SK-N-MC (cell line): ENCODE measurements around the gene CDC73.

Experiments used
- DNase-seq: peaks from one replicate; pipeline ENCODE4 v3.0.0-alpha.2; 2011; ENCODE audit warnings: low read depth, low spot score
- H3K27ac ChIP-seq: fragments of 200-600 bp; sonication (generic); 2 replicates; pipeline ENCODE4 v1.5.1; 2016; ENCODE audit warnings: mixed run types
- H3K36me3 ChIP-seq: fragments of 200-600 bp; sonication (generic); 2 replicates; pipeline ENCODE4 v1.6.1; 2017; ENCODE audit warnings: antibody characterized with exemption, low read length, mixed read lengths; ENCODE audit not compliant: insufficient read depth
- H3K4me3 ChIP-seq: fragments of 200-600 bp; sonication (generic); 2 replicates; pipeline ENCODE4 v1.5.1; 2016
- H3K9ac ChIP-seq: fragments of 200-600 bp; sonication (generic); 2 replicates; pipeline ENCODE4 v1.8.0; 2017; ENCODE audit warnings: mixed run types, mixed read lengths; ENCODE audit not compliant: insufficient read length
- H3K9me3 ChIP-seq: fragments of 200-600 bp; sonication (generic); 2 replicates; pipeline ENCODE4 v1.6.1; 2017; ENCODE audit warnings: low read depth, mild to moderate bottlenecking, antibody characterized with exemption, low read length, moderate library complexity, mixed read lengths
- EZH2 ChIP-seq: fragments of 200-600 bp; sonication (generic); IDR thresholded peaks from one replicate; pipeline ENCODE4 v1.6.1; 2017; ENCODE audit warnings: antibody characterized with exemption
- FOXP2 ChIP-seq: optimal IDR thresholded peaks from 2 replicates; pipeline ENCODE3; 2011; ENCODE audit warnings: mild to moderate bottlenecking, moderate library complexity; ENCODE audit not compliant: insufficient read depth; ENCODE audit errors: extremely low read length, control extremely low read depth
- POLR2AphosphoS5 ChIP-seq: IDR thresholded peaks from 2 replicates; pipeline ENCODE4 v1.6.1; 2012; ENCODE audit warnings: mild to moderate bottlenecking, low read depth, low read length, borderline replicate concordance

CDC73 gene

DNA sequence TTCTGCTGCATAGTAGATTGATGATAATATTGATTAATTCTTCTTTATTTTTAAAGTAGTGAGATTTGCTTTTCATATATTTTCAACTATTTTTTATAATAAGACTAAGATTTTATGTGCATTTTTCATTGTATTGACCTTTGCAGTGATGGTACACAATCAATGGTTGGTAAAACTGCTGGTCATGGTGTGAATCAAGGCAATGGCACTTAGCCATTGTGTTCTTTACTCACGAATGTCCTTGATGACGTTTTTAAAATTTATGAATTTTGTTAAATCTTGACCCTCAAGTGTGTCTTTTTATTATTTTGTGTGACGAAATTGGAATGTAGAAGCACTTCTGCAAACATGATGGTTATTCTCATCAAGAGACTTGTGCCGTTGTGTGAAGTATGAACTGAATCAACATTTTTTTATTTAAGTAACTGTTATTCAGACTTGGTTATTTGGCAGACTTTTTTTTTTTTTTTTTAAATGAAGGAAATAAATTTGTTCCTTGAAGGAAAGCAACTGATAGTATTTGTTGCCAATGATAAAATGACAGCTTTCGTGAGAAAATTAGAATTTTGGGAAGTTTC lies 22.6 kb downstream of the CDC73 start:
- TF ChIP-seq FOXP2: no peak
- no peak for TF ChIP-seq EZH2
- no peak for TF ChIP-seq POLR2AphosphoS5
- no peaks in the 10 kb centered on the region for H3K9me3 ChIP-seq
- H3K27ac ChIP-seq: no peak overlapping the region
- H3K36me3 ChIP-seq: peaks cover 70% of the 10 kb centered on the region
- H3K9ac ChIP-seq: no peak overlapping the region
- no peak overlapping the region for H3K4me3 ChIP-seq
- DNase-seq: no peak

GRCh38 chr1:193144999-193145398 lies 23.2 kb downstream of the CDC73 start:
- Histone ChIP-seq H3K9ac (no peak overlapping the region), H3K4me3 (no peak overlapping the region), H3K36me3 (peaks cover 70% of the 10 kb centered on the region), H3K27ac (no peak overlapping the region), H3K9me3 (no peaks in the 10 kb centered on the region)
- DNase-seq: no peak
- TF ChIP-seq EZH2: no peak
- TF ChIP-seq FOXP2: no peak
- no peak for TF ChIP-seq POLR2AphosphoS5

DNA sequence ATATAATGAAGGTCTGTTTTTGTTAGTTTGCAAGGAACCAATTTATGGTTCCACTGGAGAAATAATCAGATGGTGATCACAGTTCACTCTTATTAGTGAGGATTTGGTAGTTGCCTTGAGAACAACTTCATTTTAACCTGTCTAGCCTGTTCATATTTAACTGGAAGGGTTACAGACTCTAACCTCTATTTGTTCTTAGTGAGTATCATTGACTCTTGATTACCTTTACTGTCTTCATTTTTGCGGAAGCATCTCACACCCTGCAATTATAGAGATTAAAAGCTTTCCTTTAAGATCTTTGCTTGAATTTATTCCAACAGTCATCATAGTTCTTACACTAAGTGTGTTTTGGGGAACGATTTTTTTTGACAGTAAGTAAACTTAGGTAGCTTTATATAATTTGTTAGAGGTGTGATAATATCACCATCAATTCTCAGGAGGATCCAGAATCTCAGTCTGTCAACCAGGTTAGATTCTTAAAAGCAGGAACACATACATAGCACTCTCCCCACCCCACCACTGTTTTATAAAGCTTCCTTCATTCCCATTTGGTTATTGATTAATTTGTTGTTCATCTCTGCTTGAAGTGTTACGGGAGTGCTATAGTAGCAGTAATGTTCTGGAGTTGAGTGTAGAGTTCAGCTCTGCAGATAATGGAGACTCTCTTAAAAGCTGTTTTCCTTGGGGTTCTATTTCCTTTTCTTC lies 34.4 kb downstream of the CDC73 start:
- no peak for DNase-seq
- H3K36me3 ChIP-seq: peaks cover 46% of the 10 kb centered on the region
- no peak overlapping the region for H3K27ac ChIP-seq
- H3K9ac ChIP-seq: no peak overlapping the region
- H3K9me3 ChIP-seq: no peaks in the 10 kb centered on the region
- TF ChIP-seq EZH2: no peak
- no peak for TF ChIP-seq FOXP2
- no peak for TF ChIP-seq POLR2AphosphoS5
- no peak overlapping the region for H3K4me3 ChIP-seq

DNA sequence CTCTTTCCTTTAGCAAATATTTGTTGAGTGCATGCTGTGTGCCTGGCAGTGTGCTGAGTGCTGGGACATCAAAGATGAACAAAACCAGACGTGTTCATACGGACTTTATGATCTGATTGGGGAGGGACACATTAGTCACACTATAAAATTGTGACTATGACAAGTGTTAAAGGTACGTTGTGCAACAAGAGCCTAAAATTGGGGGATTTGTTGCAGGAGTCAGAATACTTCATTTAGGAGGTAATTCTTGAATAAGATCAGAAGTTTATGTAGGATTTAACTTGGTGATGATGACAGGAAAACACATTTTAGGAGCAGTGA lies 35.0 kb downstream of the CDC73 start:
- DNase-seq: no peak
- Histone ChIP-seq H3K9me3 (no peaks in the 10 kb centered on the region), H3K36me3 (peaks cover 42% of the 10 kb centered on the region), H3K9ac (no peak overlapping the region), H3K27ac (no peak overlapping the region), H3K4me3 (no peak overlapping the region)
- TF ChIP-seq FOXP2: no peak
- TF ChIP-seq POLR2AphosphoS5: no peak
- TF ChIP-seq EZH2: no peak

DNA sequence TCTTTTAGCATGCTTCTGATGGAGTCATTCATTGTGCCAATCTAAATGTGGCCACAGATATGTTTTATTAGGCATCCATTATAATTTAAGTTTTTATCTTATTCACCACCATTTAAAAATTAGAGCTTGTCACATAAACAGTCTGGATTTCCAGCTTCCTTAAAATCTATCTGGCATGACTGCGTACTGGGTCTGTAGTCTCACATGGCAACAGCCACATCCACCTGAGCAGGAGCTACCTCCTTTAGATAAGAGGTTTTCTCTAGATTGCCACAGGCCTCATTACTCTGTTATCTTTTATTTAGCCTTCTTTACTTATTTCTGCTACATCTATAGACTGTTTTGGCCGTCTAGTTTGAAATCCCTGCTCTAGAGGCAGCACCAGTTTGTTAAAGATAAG lies 35.5 kb downstream of the CDC73 start:
- Histone ChIP-seq H3K9me3 (no peaks in the 10 kb centered on the region), H3K4me3 (no peak overlapping the region), H3K36me3 (peaks cover 37% of the 10 kb centered on the region), H3K27ac (no peak overlapping the region), H3K9ac (no peak overlapping the region)
- no peak for TF ChIP-seq FOXP2
- no peak for TF ChIP-seq EZH2
- TF ChIP-seq POLR2AphosphoS5: no peak
- DNase-seq: no peak

- Histone ChIP-seq H3K36me3 (peaks cover 9% of the 10 kb centered on the region), H3K27ac (no peak overlapping the region), H3K4me3 (no peak overlapping the region), H3K9ac (no peak overlapping the region), H3K9me3 (no peaks in the 10 kb centered on the region)
- DNase-seq: no peak
- no peak for TF ChIP-seq EZH2
These were observed 54.3 kb downstream of the CDC73 start for GRCh38 chr1:193176113-193176512.

DNA sequence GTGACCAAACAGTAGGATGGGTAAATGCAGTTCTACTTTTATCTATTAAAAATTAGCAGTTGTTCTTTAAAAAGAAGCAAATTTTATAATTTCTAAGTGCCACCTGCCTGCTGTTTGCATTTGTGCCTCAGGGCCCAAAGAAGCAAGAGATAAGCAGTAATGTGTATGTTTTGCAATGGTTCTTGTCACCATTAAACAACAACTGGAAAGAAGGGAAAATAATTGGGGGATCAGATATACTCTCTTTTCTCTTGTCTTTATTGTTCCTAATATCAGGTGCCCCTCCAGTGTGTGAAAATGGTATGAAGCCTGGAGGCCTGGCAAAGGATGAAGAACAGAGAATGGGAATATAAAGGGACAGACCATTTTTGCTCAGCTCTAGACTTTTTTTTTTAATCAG lies 55.0 kb downstream of the CDC73 start:
- DNase-seq: no peak
- Histone ChIP-seq H3K4me3 (no peak overlapping the region), H3K36me3 (0 out of 2 replicates have a peak, but pooled peaks cover 4% of the 10 kb centered on the region), H3K9me3 (no peaks in the 10 kb centered on the region), H3K27ac (no peak overlapping the region), H3K9ac (no peak overlapping the region)
- no peak for TF ChIP-seq POLR2AphosphoS5
- no peak for TF ChIP-seq FOXP2
- TF ChIP-seq EZH2: no peak

- Histone ChIP-seq H3K9ac (no peak overlapping the region), H3K36me3 (0 out of 2 replicates have a peak, but pooled peaks cover 4% of the 10 kb centered on the region), H3K4me3 (no peak overlapping the region), H3K9me3 (no peaks in the 10 kb centered on the region), H3K27ac (no peak overlapping the region)
- no peak for TF ChIP-seq POLR2AphosphoS5
- no peak for TF ChIP-seq FOXP2
- no peak for TF ChIP-seq EZH2
- DNase-seq: no peak
These were observed 57.3 kb downstream of the CDC73 start for GRCh38 chr1:193179094-193179493.

- H3K27ac ChIP-seq: no peak overlapping the region
- no peak for DNase-seq
- no peak for TF ChIP-seq EZH2
- TF ChIP-seq POLR2AphosphoS5: no peak
- no peak for TF ChIP-seq FOXP2
- H3K4me3 ChIP-seq: no peak overlapping the region
- H3K9me3 ChIP-seq: no peaks in the 10 kb centered on the region
- H3K9ac ChIP-seq: no peak overlapping the region
- H3K36me3 ChIP-seq: no peaks in the 10 kb centered on the region
These were observed 59.7 kb downstream of the CDC73 start for GRCh38 chr1:193181536-193181935.
